GM23248 (cell line): ENCODE measurements around the gene DLG2. TPM values are rescaled to one million over a fixed set of nuclear protein-coding genes. Genes with fewer than 3 reads are reported as not detected.
A peak's percentile ranks its signal among the peaks of the same experiment; 100 is the strongest.

Source experiments
- DNase-seq: peaks from one replicate; pipeline ENCODE4 v3.0.0-alpha.2; 2015
- H2AFZ ChIP-seq: fragments of 200-600 bp; sonication (generic); 2 replicates; pipeline ENCODE4 v1.6.1; 2016; ENCODE audit warnings: antibody characterized with exemption
- H3F3A ChIP-seq: fragments of 200-600 bp; sonication (generic); 2 replicates; pipeline ENCODE4 v1.6.1; 2016; ENCODE audit warnings: mild to moderate bottlenecking, antibody characterized with exemption, mixed run types; ENCODE audit not compliant: insufficient read depth
- H3K27ac ChIP-seq: fragments of 200-600 bp; sonication (generic); 2 replicates; pipeline ENCODE4 v1.5.1; 2016; ENCODE audit warnings: mild to moderate bottlenecking
- H3K27me3 ChIP-seq: fragments of 200-600 bp; sonication (generic); replicated peaks from 2 replicates; pipeline ENCODE4 v1.6.1; 2016; ENCODE audit warnings: mild to moderate bottlenecking; ENCODE audit not compliant: insufficient read depth
- H3K36me3 ChIP-seq: fragments of 200-600 bp; sonication (generic); 2 replicates; pipeline ENCODE4 v1.6.1; 2016; ENCODE audit warnings: low read depth, mild to moderate bottlenecking
- H3K4me1 ChIP-seq: fragments of 200-600 bp; sonication (generic); 2 replicates; pipeline ENCODE4 v1.6.1; 2016; ENCODE audit warnings: mild to moderate bottlenecking; ENCODE audit not compliant: insufficient read depth
- H3K4me2 ChIP-seq: fragments of 200-600 bp; sonication (generic); one replicate; pipeline ENCODE4 v1.6.1; 2016; ENCODE audit warnings: mild to moderate bottlenecking; ENCODE audit not compliant: unreplicated experiment
- H3K4me3 ChIP-seq: fragments of 200-600 bp; sonication (generic); 2 replicates; pipeline ENCODE4 v1.5.1; 2016; ENCODE audit warnings: mild to moderate bottlenecking
- H3K79me2 ChIP-seq: fragments of 200-600 bp; sonication (generic); 2 replicates; pipeline ENCODE4 v1.6.1; 2016; ENCODE audit warnings: mild to moderate bottlenecking; ENCODE audit not compliant: insufficient read depth
- H3K9ac ChIP-seq: fragments of 200-600 bp; sonication (generic); 2 replicates; pipeline ENCODE4 v1.6.1; 2016; ENCODE audit warnings: mild to moderate bottlenecking
- H3K9me2 ChIP-seq: fragments of 200-600 bp; sonication (generic); 2 replicates; pipeline ENCODE4 v1.6.1; 2016; ENCODE audit warnings: mixed run types, mild to moderate bottlenecking, moderate library complexity; ENCODE audit not compliant: insufficient read depth
- H3K9me3 ChIP-seq: fragments of 200-600 bp; sonication (generic); one replicate; pipeline ENCODE4 v1.6.1; 2017; ENCODE audit warnings: low read depth
- H4K20me1 ChIP-seq: fragments of 200-600 bp; sonication (generic); 2 replicates; pipeline ENCODE4 v1.6.0; 2016; ENCODE audit not compliant: insufficient read depth
- EZH2 ChIP-seq: fragments of 200-600 bp; sonication (generic); IDR thresholded peaks from 2 replicates; pipeline ENCODE4 v1.6.1; 2018; ENCODE audit warnings: antibody characterized with exemption, mild to moderate bottlenecking; ENCODE audit not compliant: insufficient read depth, poor library complexity, severe bottlenecking
- EZH2phosphoT487 ChIP-seq: fragments of 200-600 bp; sonication (generic); IDR thresholded peaks from 2 replicates; pipeline ENCODE4 v1.6.1; 2018; ENCODE audit warnings: antibody characterized with exemption, moderate library complexity, mild to moderate bottlenecking, low read depth; ENCODE audit not compliant: insufficient read depth
- WGBS, 2 experiments: methylation state at CpG; one replicate each; pipeline ENCODE4 v1.1.6; 2015 to 2017; ENCODE audit warnings: low lambda C conversion rate in 2 of 2, low coverage in 1 of 2; ENCODE audit errors: missing lambda C conversion rate in 2 of 2; 5-methylcytosine and 5-hydroxymethylcytosine counted together
- in situ Hi-C: fragments of 300-500 bp; cut with MboI; formaldehyde crosslinking; loops from 2 replicates; pipeline ENCODE4 v1.15.0; 2020
- polyA plus RNA-seq: library from polyadenylated mRNA; unstranded; fragments of >200 nt; fragmentation: Nextera tagmentation; extraction: Ambion mirVana; gene quantifications from 2 replicates; pipeline ENCODE4 v1.2.1, GENCODE V29; 2016
- total RNA-seq: library from RNA; depleted of rRNA; stranded (reverse); fragments of >200 nt; shearing (Covaris generic); gene quantifications from 2 replicates; pipeline ENCODE4 v1.2.3, GENCODE V29; 2014

DLG2 gene
- total and polyA plus RNA-seq, 2 experiments from 2014 or later, result 1.1 to 1.7 TPM

GRCh38 chr11:84465040-84465439, 1162.1 kb downstream of the DLG2 start:
- WGBS, 2 experiments, result 51 to 62% methylated on average over 4 of the region's 4 CpGs

GRCh38 chr11:84455691-84456090, 1171.5 kb downstream of the DLG2 start:
- Histone ChIP-seq H3K36me3 (no peaks in the 10 kb centered on the region), H3K4me2 (no peak overlapping the region), H3K9ac (no peak overlapping the region), H3K27ac (no peak overlapping the region), H4K20me1 (no peaks in the 10 kb centered on the region), H3K4me3 (no peak overlapping the region), H2AFZ (no peak overlapping the region; the same call in 1 of the 2 replicates), H3K79me2 (no peaks in the 10 kb centered on the region), H3K4me1 (no peaks in the 10 kb centered on the region), H3K27me3 (no peaks in the 10 kb centered on the region), H3K9me3 (no peaks in the 10 kb centered on the region), H3K9me2 (no peaks in the 10 kb centered on the region), H3F3A (no peaks in the 10 kb centered on the region)
- no peak for TF ChIP-seq EZH2
- no peak for TF ChIP-seq EZH2phosphoT487
- 69 to 72% methylated on average over 3 of the region's 3 CpGs for WGBS, 2 experiments
- in situ Hi-C loops, result no loop called here
- no peak for DNase-seq

More at GRCh38 chr11:84465040-84465439, 1162.1 kb downstream of the DLG2 start:
- no peaks in the 10 kb centered on the region for H3K9me2 ChIP-seq
- no peaks in the 10 kb centered on the region for H4K20me1 ChIP-seq
- no peak overlapping the region for H3K4me2 ChIP-seq
- no peak overlapping the region for H3K27ac ChIP-seq
- no peaks in the 10 kb centered on the region for H3K9me3 ChIP-seq
- no peaks in the 10 kb centered on the region for H3K36me3 ChIP-seq
- no peak overlapping the region for H3K9ac ChIP-seq
- no peaks in the 10 kb centered on the region for H3F3A ChIP-seq
- DNase-seq, result peak; percentile 36
- no peak for TF ChIP-seq EZH2phosphoT487
- TF ChIP-seq EZH2, result no peak
- H3K27me3 ChIP-seq, result no peaks in the 10 kb centered on the region
- H2AFZ ChIP-seq, result no peak overlapping the region
- no peak overlapping the region for H3K4me3 ChIP-seq
- peaks cover 13% of the 10 kb centered on the region for H3K4me1 ChIP-seq
- no peaks in the 10 kb centered on the region for H3K79me2 ChIP-seq
- in situ Hi-C loops, result no loop called here

- no peaks in the 10 kb centered on the region for H3K9me3 ChIP-seq
- TF ChIP-seq EZH2, result no peak
- no peak for TF ChIP-seq EZH2phosphoT487
These were observed 1174.9 kb downstream of the DLG2 start for GRCh38 chr11:84452211-84452610.

GRCh38 chr11:84438565-84438964, 1188.6 kb downstream of the DLG2 start:
- no peak overlapping the region for H3K4me3 ChIP-seq
- no peak overlapping the region for H2AFZ ChIP-seq
- no peaks in the 10 kb centered on the region for H3K79me2 ChIP-seq
- no peaks in the 10 kb centered on the region for H3K9me3 ChIP-seq
- no peaks in the 10 kb centered on the region for H3K4me1 ChIP-seq
- H3K9ac ChIP-seq, result no peak overlapping the region
- 0 out of 2 replicates have a peak, but pooled peaks cover 21% of the 10 kb centered on the region for H3K27me3 ChIP-seq
- no peak for TF ChIP-seq EZH2phosphoT487
- no peak for TF ChIP-seq EZH2
- in situ Hi-C loops, result no loop called here
- H4K20me1 ChIP-seq, result no peaks in the 10 kb centered on the region
- H3K27ac ChIP-seq, result no peak overlapping the region
- H3K9me2 ChIP-seq, result no peaks in the 10 kb centered on the region
- DNase-seq, result no peak
- H3K36me3 ChIP-seq, result no peaks in the 10 kb centered on the region
- H3F3A ChIP-seq, result no peaks in the 10 kb centered on the region
- no peak overlapping the region for H3K4me2 ChIP-seq

More at GRCh38 chr11:84452211-84452610, 1174.9 kb downstream of the DLG2 start:
- Histone ChIP-seq H3K36me3 (no peaks in the 10 kb centered on the region), H2AFZ (no peak overlapping the region), H3K27me3 (no peaks in the 10 kb centered on the region), H3K79me2 (no peaks in the 10 kb centered on the region), H3K4me1 (no peaks in the 10 kb centered on the region), H3K9me2 (no peaks in the 10 kb centered on the region), H3F3A (no peaks in the 10 kb centered on the region), H3K4me2 (no peak overlapping the region), H3K4me3 (no peak overlapping the region), H3K9ac (no peak overlapping the region), H3K27ac (no peak overlapping the region), H4K20me1 (no peaks in the 10 kb centered on the region)
- DNase-seq, result no peak
- in situ Hi-C loops, result no loop called here

GRCh38 chr11:84437071-84437980, 1189.8 kb downstream of the DLG2 start:
- Histone ChIP-seq H3K4me3 (0 out of 2 replicates have a peak overlapping the region, but pooled peaks have one; percentile 9), H3K36me3 (no peaks in the 10 kb centered on the region), H3K9me3 (no peaks in the 10 kb centered on the region), H3K9me2 (no peaks in the 10 kb centered on the region), H3K4me2 (peak overlapping the region; percentile 9), H3K79me2 (no peaks in the 10 kb centered on the region), H3F3A (no peaks in the 10 kb centered on the region), H3K9ac (no peak overlapping the region), H4K20me1 (no peaks in the 10 kb centered on the region), H3K4me1 (no peaks in the 10 kb centered on the region), H3K27me3 (0 out of 2 replicates have a peak, but pooled peaks cover 21% of the 10 kb centered on the region), H3K27ac (no peak overlapping the region), H2AFZ (peak overlapping the region; percentile 34; the same call in 1 of the 2 replicates)
- peak; percentile 9 for DNase-seq
- in situ Hi-C loops, result no loop called here
- 17 to 18% methylated on average over 21 of the region's 21 CpGs for whole genome bisulfite sequencing, 2 experiments
- TF ChIP-seq EZH2phosphoT487 (no peak), EZH2 (no peak)
